HEK293 (cell line): ENCODE results near the gene MYO18B.

Experiments
- CTCF ChIA-PET: fragments of 350-600 bp; formaldehyde crosslinking; extraction: SDS; loops from one replicate; lab custom pipeline; 2021; ENCODE audit warnings: antibody characterized with exemption; lab: Yijun Ruan, JAX
- POLR2A ChIA-PET: fragments of 300-600 bp; formaldehyde crosslinking; extraction: SDS; loops from one replicate; lab custom pipeline; 2020; ENCODE audit warnings: antibody characterized with exemption, inconsistent platforms; lab: Yijun Ruan, JAX
- H3K27ac ChIP-seq: fragments of 200-500 bp; sonication (Bioruptor generic); 2 replicates; pipeline ENCODE4 v1.5.1; 2014; ENCODE audit warnings: low read depth, low read length, control low read depth, inconsistent platforms; ENCODE audit errors: extremely low read depth
- H3K36me3 ChIP-seq, 2 experiments: fragments of 200-500 bp in 1 of 2; sonication (Bioruptor generic) in 1 of 2; 1 replicate in 1 of 2; 2 replicates in 1 of 2; pipeline ENCODE4 v1.5.1; 2014 to 2017; ENCODE audit warnings: inconsistent platforms in 2 of 2, low read length in 2 of 2; ENCODE audit not compliant: control insufficient read depth in 2 of 2, insufficient read depth in 1 of 2
- H3K4me1 ChIP-seq: fragments of 200-500 bp; sonication (Bioruptor generic); 2 replicates; pipeline ENCODE4 v1.5.1; 2014; ENCODE audit warnings: mild to moderate bottlenecking, low read length, inconsistent platforms; ENCODE audit not compliant: control insufficient read depth, insufficient read depth
- H3K4me3 ChIP-seq: 2 replicates; pipeline ENCODE4 v1.5.1; 2011; ENCODE audit warnings: low read depth, mild to moderate bottlenecking, control low read depth, low read length, moderate library complexity
- H3K9me3 ChIP-seq: fragments of 200-500 bp; sonication (Bioruptor generic); 2 replicates; pipeline ENCODE4 v1.5.1; 2014; ENCODE audit warnings: low read depth, low read length, inconsistent platforms; ENCODE audit not compliant: control insufficient read depth, insufficient read depth
- HOXD13 ChIP-seq: sonication (generic); formaldehyde crosslinking; IDR thresholded peaks from 2 replicates; pipeline ENCODE4 v1.8.0; 2022; ENCODE audit warnings: missing genetic modification reagents, borderline replicate concordance
- SCRT2 ChIP-seq: fragments of 450-650 bp; formaldehyde crosslinking; IDR thresholded peaks from 2 replicates; pipeline ENCODE4 v1.5.1; 2016; ENCODE audit warnings: missing biosample characterization, missing genetic modification characterization
- ZFP3 ChIP-seq: fragments of 450-650 bp; formaldehyde crosslinking; IDR thresholded peaks from 2 replicates; pipeline ENCODE4 v1.5.1; 2016; ENCODE audit warnings: low read depth, missing biosample characterization, missing genetic modification characterization
- ZFP69B ChIP-seq: fragments of 450-650 bp; formaldehyde crosslinking; IDR thresholded peaks from 2 replicates; pipeline ENCODE4 v1.5.1; 2016; ENCODE audit warnings: missing biosample characterization, missing genetic modification characterization
- ZNF140 ChIP-seq: fragments of 450-650 bp; formaldehyde crosslinking; IDR thresholded peaks from 2 replicates; pipeline ENCODE4 v1.5.1; 2016; ENCODE audit warnings: missing biosample characterization, missing genetic modification characterization
- ZNF211 ChIP-seq: fragments of 450-650 bp; formaldehyde crosslinking; IDR thresholded peaks from 2 replicates; pipeline ENCODE4 v1.5.1; 2016; ENCODE audit warnings: low read depth, missing biosample characterization, missing genetic modification characterization
- ZNF280C ChIP-seq: fragments of 450-650 bp; formaldehyde crosslinking; IDR thresholded peaks from 2 replicates; pipeline ENCODE4 v1.5.1; 2016; ENCODE audit warnings: missing biosample characterization, missing genetic modification characterization
- ZNF48 ChIP-seq: fragments of 450-650 bp; formaldehyde crosslinking; IDR thresholded peaks from 2 replicates; pipeline ENCODE4 v1.5.1; 2016; ENCODE audit warnings: missing biosample characterization, missing genetic modification characterization
- ZNF510 ChIP-seq: fragments of 450-650 bp; formaldehyde crosslinking; IDR thresholded peaks from 2 replicates; pipeline ENCODE4 v1.5.1; 2018; ENCODE audit warnings: mild to moderate bottlenecking, missing genetic modification characterization, missing biosample characterization; ENCODE audit not compliant: insufficient replicate concordance
- ZNF639 ChIP-seq: fragments of 450-650 bp; formaldehyde crosslinking; IDR thresholded peaks from 2 replicates; pipeline ENCODE4 v1.5.1; 2016; ENCODE audit warnings: missing biosample characterization, missing genetic modification characterization
- ZNF76 ChIP-seq: fragments of 450-650 bp; formaldehyde crosslinking; IDR thresholded peaks from 2 replicates; pipeline ENCODE4; 2016; ENCODE audit warnings: low read depth, missing biosample characterization, missing genetic modification characterization, borderline replicate concordance
- TF ChIP-seq, protein P1 (sequence below): IDR thresholded peaks from 2 replicates; pipeline ENCODE4 v1.6.1; 2011; ENCODE audit warnings: mild to moderate bottlenecking, low read depth, low read length, borderline replicate concordance
- TF ChIP-seq, protein P2 (sequence below): fragments of 450-650 bp; IDR thresholded peaks from 2 replicates; pipeline ENCODE4 v1.5.1; 2018; ENCODE audit warnings: missing biosample characterization, mild to moderate bottlenecking, missing genetic modification characterization

The MYO18B gene

DNA sequence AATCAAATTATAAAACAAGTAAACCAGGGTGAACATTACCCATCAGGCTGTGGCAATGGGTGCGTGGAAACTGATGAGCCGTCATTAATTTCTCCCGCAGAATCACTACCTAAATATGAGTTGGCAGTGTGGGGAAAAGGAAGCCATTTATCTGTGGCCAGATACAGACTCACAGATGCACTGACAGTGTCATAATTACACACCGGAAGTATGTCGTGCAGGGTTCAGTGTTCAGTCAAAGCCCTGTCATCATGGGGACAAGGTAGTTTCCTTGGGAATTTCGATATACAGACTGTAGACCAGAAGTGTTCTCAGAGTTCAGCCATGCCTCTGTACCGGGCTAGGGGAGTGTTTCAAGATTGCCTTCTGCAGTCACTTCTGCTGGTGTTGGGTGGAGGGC is 308.1 kb downstream of the MYO18B start (continued):
- TF ChIP-seq, protein P1, sequence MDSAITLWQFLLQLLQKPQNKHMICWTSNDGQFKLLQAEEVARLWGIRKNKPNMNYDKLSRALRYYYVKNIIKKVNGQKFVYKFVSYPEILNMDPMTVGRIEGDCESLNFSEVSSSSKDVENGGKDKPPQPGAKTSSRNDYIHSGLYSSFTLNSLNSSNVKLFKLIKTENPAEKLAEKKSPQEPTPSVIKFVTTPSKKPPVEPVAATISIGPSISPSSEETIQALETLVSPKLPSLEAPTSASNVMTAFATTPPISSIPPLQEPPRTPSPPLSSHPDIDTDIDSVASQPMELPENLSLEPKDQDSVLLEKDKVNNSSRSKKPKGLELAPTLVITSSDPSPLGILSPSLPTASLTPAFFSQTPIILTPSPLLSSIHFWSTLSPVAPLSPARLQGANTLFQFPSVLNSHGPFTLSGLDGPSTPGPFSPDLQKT = no peak
- TF ChIP-seq ZNF510 (tag by site-specific recombination) = no peak
- no peak for TF ChIP-seq ZFP3 (tag by site-specific recombination)
- TF ChIP-seq SCRT2 (tag by site-specific recombination) = no peak
- no peak for TF ChIP-seq ZNF76 (tag by site-specific recombination)
- no peak for TF ChIP-seq ZNF280C (tag by site-specific recombination)
- TF ChIP-seq ZNF140 (tag by site-specific recombination) = no peak
- TF ChIP-seq, all 188 proteins: peak for 0

GRCh38 chr22:26053737-26054316 is 311.8 kb downstream of the MYO18B start:
- no peak overlapping the region for H3K27ac ChIP-seq
- CTCF ChIA-PET = no interaction called here
- no peak overlapping the region for H3K4me3 ChIP-seq
- no peaks in the 10 kb centered on the region for H3K9me3 ChIP-seq
- TF ChIP-seq ZNF639 (tag by site-specific recombination) (no peak), HOXD13 (CRISPR knock-in tag) (no peak), ZNF48 (tag by site-specific recombination) (no peak), ZFP69B (tag by site-specific recombination) (no peak), ZNF211 (tag by site-specific recombination) (no peak)
- TF ChIP-seq, all 188 proteins: peak for 0
- H3K4me1 ChIP-seq = no peaks in the 10 kb centered on the region
- no peaks in the 10 kb centered on the region for H3K36me3 ChIP-seq
- POLR2A ChIA-PET = no interaction called here

DNA sequence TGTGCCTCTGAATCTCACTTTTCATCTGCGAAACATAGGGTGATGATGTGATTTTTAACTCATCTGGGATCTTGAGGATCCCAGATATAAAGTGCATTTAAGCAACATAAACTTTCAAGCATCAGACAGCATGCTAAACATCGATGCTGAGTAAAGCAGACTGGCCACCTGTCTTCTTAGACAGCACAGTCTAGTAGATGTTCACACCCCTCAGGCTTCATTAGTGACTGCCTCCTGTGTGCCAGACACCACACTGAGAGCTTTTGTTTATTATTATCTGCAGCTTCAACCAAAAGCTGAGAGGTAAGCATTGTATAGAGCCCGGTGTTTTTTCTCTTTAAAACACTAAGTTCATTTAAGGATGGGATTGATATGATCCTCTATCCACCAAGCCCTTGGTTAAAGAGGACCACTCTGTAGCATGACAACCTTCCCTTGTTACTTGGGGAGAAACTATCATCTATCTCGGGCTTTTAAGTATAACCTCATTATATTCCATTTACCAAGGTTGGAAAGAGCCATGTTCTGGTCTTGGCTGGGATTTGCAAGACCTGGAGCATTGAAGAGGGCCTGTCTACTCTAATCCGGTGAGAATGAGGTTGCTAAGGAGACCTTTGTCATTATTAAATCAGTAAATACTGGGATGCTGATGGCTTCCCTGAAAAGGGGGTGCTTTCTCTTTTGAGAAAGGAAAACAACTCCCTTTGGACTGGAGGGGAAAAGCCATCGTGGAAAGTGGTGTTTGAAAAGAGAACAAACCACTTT is 313.0 kb downstream of the MYO18B start:
- POLR2A ChIA-PET = no interaction called here
- Histone ChIP-seq H3K36me3 (no peaks in the 10 kb centered on the region), H3K4me3 (no peak overlapping the region), H3K27ac (no peak overlapping the region), H3K9me3 (no peaks in the 10 kb centered on the region), H3K4me1 (no peaks in the 10 kb centered on the region)
- TF ChIP-seq, protein P2, sequence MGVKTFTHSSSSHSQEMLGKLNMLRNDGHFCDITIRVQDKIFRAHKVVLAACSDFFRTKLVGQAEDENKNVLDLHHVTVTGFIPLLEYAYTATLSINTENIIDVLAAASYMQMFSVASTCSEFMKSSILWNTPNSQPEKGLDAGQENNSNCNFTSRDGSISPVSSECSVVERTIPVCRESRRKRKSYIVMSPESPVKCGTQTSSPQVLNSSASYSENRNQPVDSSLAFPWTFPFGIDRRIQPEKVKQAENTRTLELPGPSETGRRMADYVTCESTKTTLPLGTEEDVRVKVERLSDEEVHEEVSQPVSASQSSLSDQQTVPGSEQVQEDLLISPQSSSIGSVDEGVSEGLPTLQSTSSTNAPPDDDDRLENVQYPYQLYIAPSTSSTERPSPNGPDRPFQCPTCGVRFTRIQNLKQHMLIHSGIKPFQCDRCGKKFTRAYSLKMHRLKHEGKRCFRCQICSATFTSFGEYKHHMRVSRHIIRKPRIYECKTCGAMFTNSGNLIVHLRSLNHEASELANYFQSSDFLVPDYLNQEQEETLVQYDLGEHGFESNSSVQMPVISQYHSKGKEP = no peak
- CTCF ChIA-PET = no interaction called here
